IPS-20b (cell line): ENCODE results near the gene KCNK18.

Experiments
- H3K27ac ChIP-seq: one replicate; pipeline ENCODE4 v1.5.1; 2013; ENCODE audit warnings: low read length
- H3K27me3 ChIP-seq: 2 replicates; pipeline ENCODE4 v1.6.1; 2013; ENCODE audit warnings: mild to moderate bottlenecking, low read length, inconsistent platforms; ENCODE audit not compliant: insufficient read depth
- H3K36me3 ChIP-seq: 2 replicates; pipeline ENCODE4 v1.6.1; 2013; ENCODE audit warnings: low read depth, mild to moderate bottlenecking, inconsistent platforms, low read length, moderate library complexity; ENCODE audit not compliant: insufficient read depth
- H3K4me1 ChIP-seq: 2 replicates; pipeline ENCODE4 v1.6.1; 2013; ENCODE audit warnings: mild to moderate bottlenecking, control low read depth, inconsistent platforms, low read length, moderate library complexity; ENCODE audit not compliant: insufficient read depth
- H3K4me3 ChIP-seq: 2 replicates; pipeline ENCODE4 v1.5.1; 2013; ENCODE audit warnings: mild to moderate bottlenecking, low read length, inconsistent platforms
- H3K9ac ChIP-seq: 2 replicates; pipeline ENCODE4 v1.6.1; 2013; ENCODE audit warnings: low read depth, mild to moderate bottlenecking, inconsistent platforms, low read length, moderate library complexity
- H3K9me3 ChIP-seq: 2 replicates; pipeline ENCODE4 v1.6.1; 2013; ENCODE audit warnings: mild to moderate bottlenecking, low read depth, low read length, inconsistent platforms; ENCODE audit not compliant: insufficient read depth

Gene KCNK18

DNA sequence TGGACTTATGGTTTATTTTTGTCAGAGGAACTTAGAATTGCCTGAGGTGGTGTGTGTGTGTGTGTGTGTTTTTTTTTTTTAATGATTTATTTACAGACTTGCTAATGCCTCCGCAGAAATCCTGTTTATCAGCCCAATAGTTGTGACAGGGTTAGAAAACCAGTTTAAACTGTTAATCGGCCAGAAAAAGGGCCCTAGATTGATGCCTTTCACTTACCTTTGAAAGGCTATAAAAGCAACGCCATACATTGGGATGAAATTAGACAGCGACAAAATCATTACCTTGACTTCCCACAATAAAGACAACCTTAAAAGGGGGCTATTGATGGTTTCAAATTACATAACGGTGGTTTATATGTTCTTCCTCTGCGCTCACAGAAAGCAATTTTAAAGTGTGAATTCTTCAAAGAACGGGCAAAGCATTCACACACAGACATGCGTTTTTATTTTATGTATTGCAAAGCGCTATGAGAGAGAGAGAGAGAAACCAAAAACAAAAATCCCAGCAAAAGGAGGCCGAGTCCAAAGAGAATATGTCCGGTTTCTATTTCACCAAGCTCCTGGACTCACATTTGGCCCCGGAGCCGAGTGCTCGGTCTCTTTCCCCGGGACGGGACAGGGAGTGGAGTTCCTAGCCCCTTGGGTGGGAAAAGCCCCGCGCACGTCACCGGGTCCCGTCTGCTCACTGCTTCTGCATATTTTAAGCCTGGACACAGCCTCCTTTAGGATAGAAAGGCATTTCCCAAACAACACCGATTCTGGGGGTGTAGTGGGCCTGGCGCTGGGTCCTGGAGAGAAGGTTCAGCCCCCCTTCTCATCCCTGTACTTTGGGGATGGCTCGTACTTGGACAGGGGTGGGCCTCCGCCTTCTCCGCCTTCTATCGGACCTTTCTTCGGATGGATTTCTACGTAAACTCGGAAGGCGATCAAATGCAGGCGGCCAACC is 32.4 kb upstream of the KCNK18 start:
- peaks cover 15% of the 10 kb centered on the region for H3K4me1 ChIP-seq
- H3K27ac ChIP-seq: no peak overlapping the region
- no peak overlapping the region for H3K9ac ChIP-seq
- H3K9me3 ChIP-seq: peaks cover 6% of the 10 kb centered on the region; the same call in 1 of the 2 replicates
- peaks cover 100% of the 10 kb centered on the region for H3K27me3 ChIP-seq
- H3K36me3 ChIP-seq: no peaks in the 10 kb centered on the region
- no peak overlapping the region for H3K4me3 ChIP-seq

DNA sequence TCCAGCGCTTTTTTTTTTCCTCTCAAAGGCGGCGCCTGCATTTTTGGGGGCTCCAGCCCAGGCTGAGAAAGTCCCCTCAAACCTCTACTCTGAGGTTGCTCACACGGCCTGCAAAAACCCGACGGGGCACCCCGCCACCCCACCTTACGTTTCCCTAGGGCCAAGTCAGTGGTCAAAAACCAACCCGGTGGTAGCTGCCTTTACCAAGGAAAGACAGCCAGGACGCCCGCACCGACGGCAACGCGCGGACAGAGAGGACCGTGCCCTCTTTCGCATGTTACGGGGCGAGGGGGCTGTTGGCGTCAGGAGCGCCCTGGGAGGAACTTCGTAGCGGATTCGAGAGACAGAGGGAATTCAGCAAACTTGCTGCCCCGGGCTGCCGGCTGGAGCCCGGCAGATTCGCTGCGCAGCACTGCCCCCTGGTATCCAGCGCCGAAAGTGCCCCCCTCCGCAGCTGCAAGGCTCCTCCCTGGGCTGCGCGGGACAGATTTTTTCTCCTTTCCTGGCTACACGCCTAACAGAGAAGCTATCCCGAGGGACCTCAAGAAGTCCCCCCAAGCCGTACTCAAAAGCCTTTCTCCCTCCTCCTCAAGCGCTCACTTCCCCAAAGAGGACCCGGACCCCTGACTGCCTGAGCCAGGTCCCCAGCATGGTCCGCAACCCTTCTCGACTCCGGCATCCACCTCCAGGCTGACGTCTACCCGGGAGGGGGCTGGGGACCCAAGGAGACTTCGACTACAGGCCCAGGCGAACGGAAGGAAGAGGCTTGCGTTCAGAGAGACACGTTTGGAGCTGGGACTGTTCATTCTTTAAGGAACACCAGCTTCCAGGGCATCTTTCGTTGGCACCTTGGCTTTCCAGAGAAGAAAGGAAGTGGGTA is 31.5 kb upstream of the KCNK18 start:
- Histone ChIP-seq H3K36me3 (no peaks in the 10 kb centered on the region), H3K9me3 (peaks cover 6% of the 10 kb centered on the region; the same call in 1 of the 2 replicates), H3K27me3 (peaks cover 100% of the 10 kb centered on the region), H3K9ac (no peak overlapping the region), H3K4me1 (peaks cover 10% of the 10 kb centered on the region), H3K4me3 (peak overlapping the region; percentile 45; the same call in 1 of the 2 replicates), H3K27ac (no peak overlapping the region)

DNA sequence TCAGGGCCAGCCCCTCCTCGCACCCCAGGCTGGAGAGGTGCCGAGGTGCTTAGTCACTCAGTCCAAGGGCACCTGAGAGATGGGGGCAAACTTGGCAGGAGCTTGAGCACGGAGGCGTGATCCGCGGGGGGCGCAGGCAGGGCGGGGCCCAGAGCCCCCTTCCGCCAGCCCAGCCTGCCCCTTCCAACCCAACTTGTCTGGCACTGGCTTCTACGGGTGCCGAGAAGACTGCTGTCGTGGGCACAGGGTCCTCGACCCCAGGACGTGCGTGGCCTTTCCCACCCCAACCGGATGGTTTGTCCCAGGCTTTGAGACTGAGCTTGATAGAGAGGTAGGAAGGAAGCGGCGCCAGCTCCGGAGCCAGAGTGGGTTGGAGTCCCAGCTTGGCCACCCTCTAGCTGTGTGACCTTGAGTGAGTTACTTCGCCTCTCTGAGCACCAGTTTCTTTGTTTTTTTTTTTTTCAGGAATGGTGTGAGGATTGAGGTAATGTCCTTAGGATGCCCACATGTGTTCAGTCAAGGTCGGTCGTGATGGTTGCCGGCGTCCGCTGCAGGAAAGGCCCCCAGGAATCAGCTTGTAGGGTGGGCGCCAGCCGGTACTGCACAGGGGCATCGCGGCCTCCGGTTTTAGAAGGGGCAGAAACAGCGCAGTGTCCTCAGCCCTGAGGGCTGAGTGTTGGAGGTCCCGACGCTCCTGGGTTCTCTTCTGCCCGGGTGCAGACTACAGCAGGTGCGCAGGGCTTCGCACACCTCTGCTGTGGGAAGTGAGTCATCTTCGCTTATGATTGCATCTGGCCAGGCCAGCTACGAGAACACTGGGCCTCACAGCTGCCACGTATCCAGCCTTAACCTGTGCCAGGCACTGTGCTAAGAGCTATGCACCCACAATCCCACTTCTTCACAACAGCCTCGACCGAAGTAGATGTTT is 30.6 kb upstream of the KCNK18 start:
- no peaks in the 10 kb centered on the region for H3K36me3 ChIP-seq
- no peak overlapping the region for H3K27ac ChIP-seq
- peaks cover 10% of the 10 kb centered on the region for H3K4me1 ChIP-seq
- H3K27me3 ChIP-seq: peaks cover 100% of the 10 kb centered on the region
- no peak overlapping the region for H3K9ac ChIP-seq
- no peak overlapping the region for H3K4me3 ChIP-seq
- peaks cover 6% of the 10 kb centered on the region; the same call in 1 of the 2 replicates for H3K9me3 ChIP-seq

DNA sequence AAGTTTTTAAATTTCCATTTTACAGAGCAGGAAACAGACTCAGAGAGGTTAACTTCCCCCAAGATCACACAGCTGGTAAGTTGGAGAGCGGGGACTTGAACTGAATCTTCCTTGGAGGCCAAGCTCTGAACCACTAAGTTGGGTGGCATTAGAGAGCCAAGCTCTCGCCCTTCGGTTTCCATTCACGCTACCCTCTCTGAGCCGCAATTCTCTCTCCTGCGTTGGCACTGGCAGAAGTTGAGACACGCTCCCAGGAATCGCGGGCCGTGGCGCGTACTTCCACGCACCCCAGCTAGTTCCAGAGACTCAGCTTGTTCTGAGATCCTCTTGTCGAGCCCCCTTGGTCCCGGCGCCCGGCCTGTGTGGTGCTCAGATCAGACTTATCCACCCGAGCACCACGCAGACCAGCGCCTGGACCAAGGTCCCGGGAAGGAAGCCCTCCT is 29.9 kb upstream of the KCNK18 start:
- H3K9me3 ChIP-seq: peaks cover 6% of the 10 kb centered on the region; the same call in 1 of the 2 replicates
- H3K36me3 ChIP-seq: no peaks in the 10 kb centered on the region
- no peak overlapping the region for H3K9ac ChIP-seq
- no peak overlapping the region for H3K27ac ChIP-seq
- peaks cover 6% of the 10 kb centered on the region for H3K4me1 ChIP-seq
- H3K4me3 ChIP-seq: peak overlapping the region; percentile 65; the same call in 1 of the 2 replicates
- peaks cover 100% of the 10 kb centered on the region for H3K27me3 ChIP-seq

DNA sequence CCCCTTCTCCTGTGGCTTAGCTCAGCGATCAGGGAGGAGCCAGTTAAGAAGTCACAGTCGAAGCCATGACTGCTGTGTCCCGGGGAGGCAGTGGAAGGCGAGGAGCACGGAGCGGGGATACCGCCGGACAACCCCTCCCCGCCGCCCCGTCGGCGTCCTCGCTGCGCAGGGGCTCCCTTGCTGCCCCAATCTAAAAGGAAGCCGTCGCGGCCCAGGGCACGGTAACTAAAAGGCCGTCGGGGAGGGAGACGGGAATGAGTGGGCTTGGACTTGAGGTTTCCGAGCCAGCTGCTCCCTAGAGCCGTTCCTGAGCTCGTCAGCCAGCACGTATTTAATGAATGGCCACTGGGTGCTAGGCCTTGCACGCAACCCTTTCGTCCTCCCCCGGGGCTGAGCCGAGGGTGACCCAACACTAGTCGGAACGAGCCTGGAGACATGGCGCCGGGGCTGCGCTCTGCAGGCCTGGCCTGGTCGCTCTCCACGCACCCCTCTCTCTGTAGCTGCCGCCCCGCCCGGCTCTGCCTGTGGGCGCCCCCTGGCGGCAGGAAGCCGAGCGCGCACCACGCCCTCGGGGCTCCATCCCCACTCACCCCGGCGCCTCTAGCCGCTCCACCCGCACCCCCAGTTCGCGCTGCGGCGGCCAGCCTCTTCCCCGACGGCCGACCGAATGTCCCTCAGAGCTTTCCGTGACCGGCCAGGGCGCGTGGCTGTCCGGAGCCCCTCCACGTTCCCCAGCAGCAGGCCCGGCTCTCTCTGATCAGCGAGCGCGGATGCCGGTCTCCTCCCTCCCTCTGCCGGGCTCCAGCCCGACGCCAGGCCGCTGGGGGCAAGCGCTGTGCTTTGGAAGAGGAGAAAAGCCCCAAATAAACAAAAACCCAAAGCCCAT is 29.3 kb upstream of the KCNK18 start:
- Histone ChIP-seq H3K4me1 (peaks cover 3% of the 10 kb centered on the region; the same call in 1 of the 2 replicates), H3K9me3 (peaks cover 6% of the 10 kb centered on the region; the same call in 1 of the 2 replicates), H3K9ac (no peak overlapping the region), H3K27me3 (peaks cover 100% of the 10 kb centered on the region), H3K4me3 (peak overlapping the region; percentile 65; the same call in 1 of the 2 replicates), H3K27ac (no peak overlapping the region), H3K36me3 (no peaks in the 10 kb centered on the region)

DNA sequence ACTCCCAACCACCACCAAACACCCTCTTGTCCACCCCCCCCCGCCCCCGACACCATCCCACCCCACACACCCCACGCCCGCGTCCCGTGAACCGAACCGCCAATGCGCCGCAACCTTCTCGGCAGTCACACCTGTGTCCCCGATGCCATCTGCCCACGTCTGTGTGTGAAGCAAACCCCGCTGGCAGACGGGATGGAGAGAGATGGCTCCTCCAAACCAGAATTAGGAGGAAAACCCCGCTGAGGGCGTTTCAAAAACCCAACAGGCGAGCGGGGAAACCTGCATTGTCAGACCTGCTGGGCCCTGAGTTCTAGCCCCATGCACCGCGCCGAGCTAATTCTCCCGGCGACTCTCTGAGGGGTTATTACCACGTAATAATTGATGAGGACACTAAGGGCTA is 28.6 kb upstream of the KCNK18 start:
- Histone ChIP-seq H3K36me3 (no peaks in the 10 kb centered on the region), H3K4me1 (peaks cover 3% of the 10 kb centered on the region; the same call in 1 of the 2 replicates), H3K9ac (no peak overlapping the region), H3K27me3 (peaks cover 100% of the 10 kb centered on the region), H3K4me3 (peak overlapping the region; percentile 65; the same call in 1 of the 2 replicates), H3K27ac (no peak overlapping the region), H3K9me3 (peaks cover 6% of the 10 kb centered on the region; the same call in 1 of the 2 replicates)

DNA sequence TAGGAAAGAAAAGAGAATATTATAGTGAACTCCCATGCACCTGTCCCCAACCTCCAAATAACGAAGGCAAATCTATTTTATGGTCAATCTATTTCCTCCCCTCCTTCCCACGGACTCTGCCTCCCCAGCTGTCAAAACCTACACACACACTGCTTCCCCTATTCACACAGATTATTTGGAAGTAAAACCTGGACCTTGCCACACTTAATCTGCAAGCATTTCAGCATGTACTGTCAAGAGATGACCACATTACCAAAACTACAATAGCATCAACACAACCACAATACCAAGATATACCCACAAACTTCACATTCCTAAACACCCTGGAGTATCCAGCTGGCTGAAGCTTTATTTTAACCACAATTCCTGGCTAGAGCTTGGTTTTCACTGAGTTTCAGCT is 27.8 kb upstream of the KCNK18 start:
- Histone ChIP-seq H3K27me3 (peaks cover 100% of the 10 kb centered on the region), H3K27ac (no peak overlapping the region), H3K36me3 (no peaks in the 10 kb centered on the region), H3K9me3 (peaks cover 6% of the 10 kb centered on the region; the same call in 1 of the 2 replicates), H3K4me3 (no peak overlapping the region), H3K4me1 (peaks cover 3% of the 10 kb centered on the region; the same call in 1 of the 2 replicates), H3K9ac (no peak overlapping the region)

DNA sequence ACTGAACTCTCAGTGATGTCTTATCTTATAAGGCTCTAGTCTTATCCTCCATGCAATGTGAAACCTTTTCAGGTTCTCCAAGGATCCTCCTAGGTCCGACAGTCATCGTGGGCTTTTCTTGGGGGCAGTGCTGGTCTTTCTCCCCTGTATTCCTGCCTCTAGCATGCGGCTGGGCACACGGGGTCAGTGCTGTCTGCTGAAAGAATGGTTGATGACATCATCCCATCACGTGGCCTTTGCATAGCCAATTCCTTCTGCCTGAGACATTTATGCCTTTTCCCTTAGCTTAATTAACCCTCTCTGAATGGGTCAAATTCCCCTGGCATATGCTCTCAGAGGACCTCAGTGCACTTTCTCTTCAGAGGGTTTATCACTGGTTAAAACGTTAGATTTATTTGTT is 27.0 kb upstream of the KCNK18 start:
- H3K4me3 ChIP-seq: no peak overlapping the region
- H3K9me3 ChIP-seq: peaks cover 3% of the 10 kb centered on the region; the same call in 1 of the 2 replicates
- peaks cover 100% of the 10 kb centered on the region for H3K27me3 ChIP-seq
- H3K4me1 ChIP-seq: peaks cover 3% of the 10 kb centered on the region; the same call in 1 of the 2 replicates
- no peak overlapping the region for H3K9ac ChIP-seq
- H3K36me3 ChIP-seq: no peaks in the 10 kb centered on the region
- no peak overlapping the region for H3K27ac ChIP-seq

DNA sequence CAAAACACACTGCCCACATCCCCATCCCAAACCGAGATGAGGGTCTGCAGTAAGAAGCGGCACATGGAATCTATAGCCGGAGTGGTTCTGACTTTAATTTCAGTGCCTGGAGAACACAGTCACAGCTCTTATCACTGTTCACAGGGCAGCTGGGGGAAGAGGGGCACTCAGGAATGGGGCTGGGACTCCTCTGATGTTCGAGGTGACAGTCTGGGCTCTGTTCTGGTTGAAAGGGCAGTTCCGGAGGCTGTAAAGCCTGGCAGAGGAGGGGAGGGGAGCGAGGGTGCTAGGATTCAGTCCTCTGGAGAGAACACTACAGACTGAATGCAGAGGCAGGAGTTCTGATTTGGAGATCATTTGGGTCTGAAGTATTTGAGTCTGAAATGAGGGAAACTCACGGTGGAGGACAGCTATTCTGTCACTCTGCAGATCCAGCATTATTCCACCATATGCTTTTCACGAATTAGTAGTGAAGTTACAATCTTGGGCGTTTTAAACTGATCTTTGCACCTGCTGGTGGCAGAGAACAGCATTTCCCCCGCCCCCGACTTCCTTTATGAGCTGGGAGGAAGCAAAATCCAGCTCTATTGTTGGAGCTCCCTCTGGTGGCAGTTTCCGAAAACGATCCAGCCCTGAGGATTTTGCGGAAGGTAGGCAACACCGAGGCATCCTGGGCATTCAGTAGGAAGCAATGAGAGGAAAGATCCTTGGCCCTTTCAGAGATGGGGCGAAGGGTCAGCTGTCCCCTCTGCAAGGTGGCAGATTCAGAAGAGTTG is 22.7 kb upstream of the KCNK18 start:
- Histone ChIP-seq H3K4me3 (peak overlapping the region; percentile 71), H3K27ac (no peak overlapping the region), H3K9me3 (no peaks in the 10 kb centered on the region), H3K4me1 (no peaks in the 10 kb centered on the region), H3K9ac (no peak overlapping the region), H3K27me3 (peaks cover 74% of the 10 kb centered on the region), H3K36me3 (no peaks in the 10 kb centered on the region)
